ENCODE results near the gene ACTN1. TPM values are rescaled to one million over a fixed set of nuclear protein-coding genes. Genes with fewer than 3 reads are reported as not detected.
A peak's percentile ranks its signal among the peaks of the same experiment; 100 is the strongest.
"Not testable (repeated sequence)": the region's sequence is repeated elsewhere in the genome, so short reads cannot be mapped to it uniquely, and the experiment has no call there.

ACTN1 gene
- total RNA-seq: 133 and 134 TPM in 2 replicates

GRCh38 chr14:68979021-68979721 lies at the start of gene ACTN1:
Gene ACTN1, minus strand, starts transcription at chr14:68979302. Its CDS starts 246 bp downstream, at chr14:68979056.
- DNase-seq (ENCODE audit: low spot score): peak; percentile 49
- H3K27me3 Mint-ChIP-seq (ENCODE audit: low read depth): peaks cover 21% of the 10 kb centered on the region
- H3K4me1 Mint-ChIP-seq (ENCODE audit: low read depth): peaks cover 24% of the 10 kb centered on the region
- peak within 1 kb of the TSS; percentile 86 for H3K4me3 Mint-ChIP-seq (ENCODE audit: low read depth)
- intact Hi-C loops (cut with micrococcal nuclease): loop anchor here (2.0 to 10.0 kb wide), 5 partner anchors 42 to 636 kb away; partner anchors contain the start of gene SUSD6
- H3K36me3 Mint-ChIP-seq (ENCODE audit: low read depth): peaks cover 28% of the 10 kb centered on the region
- H3K9me3 Mint-ChIP-seq: peaks cover 3% of the 10 kb centered on the region
- peak within 1 kb of the TSS; percentile 82 for H3K27ac Mint-ChIP-seq

GRCh38 chr14:69027242-69027913 lies 48.3 kb upstream of the ACTN1 start:
- Mint-ChIP-seq H3K27me3 (ENCODE audit: low read depth) (peaks cover 11% of the 10 kb centered on the region), H3K9me3 (no peaks in the 10 kb centered on the region), H3K4me3 (ENCODE audit: low read depth) (no peak overlapping the region), H3K36me3 (ENCODE audit: low read depth) (no peaks in the 10 kb centered on the region), H3K4me1 (ENCODE audit: low read depth) (no peaks in the 10 kb centered on the region), H3K27ac (no peak overlapping the region)
- DNase-seq (ENCODE audit: low spot score): no peak
- intact Hi-C loops (cut with micrococcal nuclease): no loop called here

GRCh38 chr14:69023035-69023434 lies 43.9 kb upstream of the ACTN1 start:
- Mint-ChIP-seq H3K9me3 (no peaks in the 10 kb centered on the region), H3K4me1 (ENCODE audit: low read depth) (no peaks in the 10 kb centered on the region), H3K27me3 (ENCODE audit: low read depth) (peaks cover 14% of the 10 kb centered on the region), H3K36me3 (ENCODE audit: low read depth) (no peaks in the 10 kb centered on the region), H3K4me3 (ENCODE audit: low read depth) (no peak overlapping the region), H3K27ac (no peak overlapping the region)
- no peak for DNase-seq (ENCODE audit: low spot score)
- intact Hi-C loops (cut with micrococcal nuclease): no loop called here

- H3K27ac Mint-ChIP-seq; DNase-seq (ENCODE audit: low spot score); H3K9me3 Mint-ChIP-seq; intact Hi-C loops (cut with micrococcal nuclease); H3K4me1 Mint-ChIP-seq (ENCODE audit: low read depth); H3K36me3 Mint-ChIP-seq (ENCODE audit: low read depth); H3K4me3 Mint-ChIP-seq (ENCODE audit: low read depth): not testable (repeated sequence)
- H3K27me3 Mint-ChIP-seq (ENCODE audit: low read depth): peaks cover 14% of the 10 kb centered on the region
Measured at GRCh38 chr14:69022093-69022492, 43.0 kb upstream of the ACTN1 start.

GRCh38 chr14:69017706-69018105 lies 38.6 kb upstream of the ACTN1 start:
- Mint-ChIP-seq H3K4me1 (ENCODE audit: low read depth) (peaks cover 4% of the 10 kb centered on the region), H3K36me3 (ENCODE audit: low read depth) (no peaks in the 10 kb centered on the region)
- intact Hi-C loops (cut with micrococcal nuclease): no loop called here

GRCh38 chr14:69014829-69015259 lies 35.7 kb upstream of the ACTN1 start:
- DNase-seq (ENCODE audit: low spot score): no peak
- Mint-ChIP-seq H3K4me1 (ENCODE audit: low read depth) (peaks cover 8% of the 10 kb centered on the region), H3K9me3 (no peaks in the 10 kb centered on the region), H3K27ac (no peak overlapping the region), H3K27me3 (ENCODE audit: low read depth) (peaks cover 8% of the 10 kb centered on the region), H3K36me3 (ENCODE audit: low read depth) (no peaks in the 10 kb centered on the region), H3K4me3 (ENCODE audit: low read depth) (no peak overlapping the region)
- intact Hi-C loops (cut with micrococcal nuclease): no loop called here

More at GRCh38 chr14:69017706-69018105, 38.6 kb upstream of the ACTN1 start:
- no peak for DNase-seq (ENCODE audit: low spot score)
- no peak overlapping the region for H3K27ac Mint-ChIP-seq
- no peaks in the 10 kb centered on the region for H3K9me3 Mint-ChIP-seq
- H3K4me3 Mint-ChIP-seq (ENCODE audit: low read depth): no peak overlapping the region
- H3K27me3 Mint-ChIP-seq (ENCODE audit: low read depth): peaks cover 8% of the 10 kb centered on the region

- Mint-ChIP-seq H3K36me3 (ENCODE audit: low read depth) (no peaks in the 10 kb centered on the region), H3K27me3 (ENCODE audit: low read depth) (peaks cover 7% of the 10 kb centered on the region), H3K4me3 (ENCODE audit: low read depth) (no peak overlapping the region), H3K27ac (no peak overlapping the region), H3K9me3 (no peaks in the 10 kb centered on the region), H3K4me1 (ENCODE audit: low read depth) (peaks cover 8% of the 10 kb centered on the region)
- intact Hi-C loops (cut with micrococcal nuclease): no loop called here
- no peak for DNase-seq (ENCODE audit: low spot score)
Measured at GRCh38 chr14:69013943-69014782, 35.1 kb upstream of the ACTN1 start.

GRCh38 chr14:69012256-69012953 lies 33.3 kb upstream of the ACTN1 start:
- no peaks in the 10 kb centered on the region for H3K36me3 Mint-ChIP-seq (ENCODE audit: low read depth)
- H3K27ac Mint-ChIP-seq: no peak overlapping the region
- H3K27me3 Mint-ChIP-seq (ENCODE audit: low read depth): peaks cover 3% of the 10 kb centered on the region

GRCh38 chr14:69010648-69011047 lies 31.5 kb upstream of the ACTN1 start:
- H3K4me1 Mint-ChIP-seq (ENCODE audit: low read depth): peaks cover 8% of the 10 kb centered on the region
- no peaks in the 10 kb centered on the region for H3K27me3 Mint-ChIP-seq (ENCODE audit: low read depth)
- intact Hi-C loops (cut with micrococcal nuclease): no loop called here
- no peaks in the 10 kb centered on the region for H3K9me3 Mint-ChIP-seq
- no peak overlapping the region for H3K4me3 Mint-ChIP-seq (ENCODE audit: low read depth)
- no peak for DNase-seq (ENCODE audit: low spot score)
- H3K36me3 Mint-ChIP-seq (ENCODE audit: low read depth): no peaks in the 10 kb centered on the region
- H3K27ac Mint-ChIP-seq: no peak overlapping the region

More at GRCh38 chr14:69012256-69012953, 33.3 kb upstream of the ACTN1 start:
- no peak for DNase-seq (ENCODE audit: low spot score)
- H3K4me3 Mint-ChIP-seq (ENCODE audit: low read depth): no peak overlapping the region
- no peaks in the 10 kb centered on the region for H3K9me3 Mint-ChIP-seq
- peaks cover 8% of the 10 kb centered on the region for H3K4me1 Mint-ChIP-seq (ENCODE audit: low read depth)
- intact Hi-C loops (cut with micrococcal nuclease): no loop called here

GRCh38 chr14:69008421-69008884 lies 29.4 kb upstream of the ACTN1 start:
- intact Hi-C loops (cut with micrococcal nuclease): no loop called here
- no peak for DNase-seq (ENCODE audit: low spot score)
- no peaks in the 10 kb centered on the region for H3K27me3 Mint-ChIP-seq (ENCODE audit: low read depth)
- no peaks in the 10 kb centered on the region for H3K36me3 Mint-ChIP-seq (ENCODE audit: low read depth)
- H3K9me3 Mint-ChIP-seq: no peaks in the 10 kb centered on the region
- no peak overlapping the region for H3K27ac Mint-ChIP-seq
- H3K4me3 Mint-ChIP-seq (ENCODE audit: low read depth): no peak overlapping the region
- peaks cover 4% of the 10 kb centered on the region for H3K4me1 Mint-ChIP-seq (ENCODE audit: low read depth)

GRCh38 chr14:69006346-69006745 lies 27.2 kb upstream of the ACTN1 start:
- H3K36me3 Mint-ChIP-seq (ENCODE audit: low read depth): no peaks in the 10 kb centered on the region
- no peak for DNase-seq (ENCODE audit: low spot score)
- H3K27me3 Mint-ChIP-seq (ENCODE audit: low read depth): no peaks in the 10 kb centered on the region
- peaks cover 5% of the 10 kb centered on the region for H3K4me1 Mint-ChIP-seq (ENCODE audit: low read depth)
- intact Hi-C loops (cut with micrococcal nuclease): no loop called here
- no peak overlapping the region for H3K4me3 Mint-ChIP-seq (ENCODE audit: low read depth)
- no peak overlapping the region for H3K27ac Mint-ChIP-seq
- no peaks in the 10 kb centered on the region for H3K9me3 Mint-ChIP-seq

GRCh38 chr14:69005432-69006148 lies 26.5 kb upstream of the ACTN1 start:
- no peak for DNase-seq (ENCODE audit: low spot score)
- Mint-ChIP-seq H3K4me1 (ENCODE audit: low read depth) (peaks cover 2% of the 10 kb centered on the region), H3K4me3 (ENCODE audit: low read depth) (no peak overlapping the region), H3K36me3 (ENCODE audit: low read depth) (no peaks in the 10 kb centered on the region), H3K27me3 (ENCODE audit: low read depth) (no peaks in the 10 kb centered on the region), H3K27ac (no peak overlapping the region), H3K9me3 (no peaks in the 10 kb centered on the region)
- intact Hi-C loops (cut with micrococcal nuclease): no loop called here

Data from activated T-helper 2 cell treated with anti-CD3 and anti-CD28 coated beads, Interferon-gamma antibody, Interleukin-2, Interleukin-4, amounts not matched to agents 10 μg/mL and 5 μg/mL and 100 μg/mL, durations not matched to agents 14 hours and 24 hours and 36 hours (primary cell).